ENCODE data around the gene ST8SIA5. TPM values are rescaled to one million over a fixed set of nuclear protein-coding genes. Genes with fewer than 3 reads are reported as not detected.

The ST8SIA5 gene, protein sequence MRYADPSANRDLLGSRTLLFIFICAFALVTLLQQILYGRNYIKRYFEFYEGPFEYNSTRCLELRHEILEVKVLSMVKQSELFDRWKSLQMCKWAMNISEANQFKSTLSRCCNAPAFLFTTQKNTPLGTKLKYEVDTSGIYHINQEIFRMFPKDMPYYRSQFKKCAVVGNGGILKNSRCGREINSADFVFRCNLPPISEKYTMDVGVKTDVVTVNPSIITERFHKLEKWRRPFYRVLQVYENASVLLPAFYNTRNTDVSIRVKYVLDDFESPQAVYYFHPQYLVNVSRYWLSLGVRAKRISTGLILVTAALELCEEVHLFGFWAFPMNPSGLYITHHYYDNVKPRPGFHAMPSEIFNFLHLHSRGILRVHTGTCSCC
- under 0.01 TPM in 1 of 2 replicates, not detected in the other for total RNA-seq

DNA sequence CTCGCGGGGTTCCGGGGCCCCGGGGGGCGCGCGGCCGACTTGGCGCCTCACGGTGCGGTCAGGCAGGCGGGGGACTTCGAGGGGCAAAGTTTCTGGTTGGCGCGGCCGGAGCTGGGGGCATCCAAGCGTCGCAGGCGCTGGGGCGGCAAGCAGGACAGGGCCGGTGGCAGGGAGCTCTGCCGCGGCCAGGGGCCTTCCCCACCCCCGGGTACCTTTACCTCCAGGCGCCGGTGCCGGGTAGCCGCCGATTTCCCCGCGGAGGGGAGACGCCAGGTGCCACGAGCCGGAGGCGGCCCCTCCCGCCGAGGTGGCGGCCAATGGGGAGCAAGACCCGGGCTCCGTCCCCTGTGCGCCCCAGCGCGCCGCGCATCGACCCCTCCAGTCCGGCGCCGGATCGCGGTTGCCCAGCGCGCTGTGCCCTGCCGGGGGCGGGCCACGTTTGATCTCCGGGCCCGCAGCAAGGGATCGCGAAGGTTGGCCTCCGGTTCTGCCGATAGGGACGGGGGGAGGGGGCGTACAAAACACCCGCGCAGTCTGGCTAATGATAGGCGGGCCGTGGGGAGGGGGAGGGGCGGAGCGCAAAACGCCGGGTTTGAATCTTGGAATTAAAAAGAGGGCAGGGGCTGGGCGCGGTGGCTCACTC, at the start of gene ST8SIA5:
ST8SIA5 (minus strand) TSS at position 495 of the 643 bp plus-strand sequence. CDS start 545 bp downstream, outside the sequence.

DNA sequence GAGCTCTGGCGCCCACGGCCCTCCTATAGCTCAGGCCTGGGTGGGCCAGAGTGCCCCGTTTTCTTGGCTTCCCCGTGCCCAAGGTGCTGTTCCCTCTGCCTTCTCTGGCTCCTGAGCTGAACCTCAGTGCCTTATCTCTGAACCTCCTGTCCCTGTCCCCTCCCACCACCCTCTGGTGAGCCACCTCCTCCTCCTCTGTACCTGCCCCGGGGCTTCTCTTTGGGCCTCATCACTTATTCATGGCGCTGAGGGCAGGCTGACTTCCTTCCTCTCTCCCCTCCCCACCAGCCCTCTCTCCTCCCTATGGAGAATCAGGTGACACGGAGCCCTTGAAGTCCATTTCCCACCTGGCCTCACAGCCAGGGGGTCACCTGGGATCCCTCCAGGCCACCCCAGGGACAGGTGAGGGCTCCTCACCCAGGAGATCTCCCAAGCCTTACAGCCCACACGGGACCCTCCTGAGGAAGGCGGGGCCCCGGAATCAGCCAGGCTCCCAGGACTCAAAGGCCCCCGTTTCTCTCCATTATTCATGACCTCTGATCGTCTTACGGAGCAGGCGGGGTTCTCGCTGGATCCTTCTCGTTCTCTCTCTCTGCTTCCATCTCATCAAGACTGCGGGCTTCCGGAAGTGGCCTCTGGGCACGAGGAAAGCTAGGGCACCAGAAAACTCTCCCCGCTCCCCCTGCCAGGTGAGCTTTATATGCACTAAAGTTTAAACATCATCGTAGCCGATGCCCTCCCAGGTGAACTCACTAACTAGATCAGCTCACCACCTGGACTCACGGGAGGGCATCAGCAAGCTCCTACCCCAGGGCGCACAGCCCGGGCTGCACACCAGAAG, 99.5 kb downstream of the ST8SIA5 start, which contains the start of gene LOXHD1:
LOXHD1 (minus strand) TSS at position 106 of the 841 bp plus-strand sequence. CDS start 187 bp downstream, outside the sequence.

Other genes starting within 250 kb of the ST8SIA5 start
- gene LOXHD1, start 99.8 kb downstream of the ST8SIA5 start, total RNA-seq, result not detected in 2 replicates
- 11.3 and 14.1 TPM in 2 replicates for gene PIAS2, start 160.5 kb upstream of the ST8SIA5 start, total RNA-seq
- gene KATNAL2, start 160.5 kb upstream of the ST8SIA5 start, total RNA-seq, result 0.38 and 0.72 TPM in 2 replicates

All from endothelial cell of coronary artery (primary cell).